Ascending aorta (tissue), 2 donors: Measurements from ENCODE around the gene ITSN1. TPM values are rescaled to one million over a fixed set of nuclear protein-coding genes. Genes with fewer than 3 reads are reported as not detected.
A peak's percentile ranks its signal among the peaks of the same experiment; 100 is the strongest.
"Not testable (repeated sequence)": the region's sequence is repeated elsewhere in the genome, so short reads cannot be mapped to it uniquely, and the experiment has no call there.

Source experiments
- DNase-seq, 2 donors: peaks; one replicate each; pipeline ENCODE4 v3.0.0-alpha.2; 2019; ENCODE audit warnings: low spot score in 2 of 2
- H3K27ac ChIP-seq, 2 donors: fragments of 200-600 bp; sonication (generic); one replicate each; pipeline ENCODE4 v1.5.1; 2016 to 2017; ENCODE audit warnings: mild to moderate bottlenecking in 1 of 2
- H3K27me3 ChIP-seq: fragments of 200-600 bp; sonication (generic); one replicate; pipeline ENCODE4 v1.5.1; 2017
- H3K36me3 ChIP-seq, 2 donors: fragments of 200-600 bp; sonication (generic); one replicate each; pipeline ENCODE4 v1.5.1; 2016
- H3K4me1 ChIP-seq, 2 donors: fragments of 200-600 bp; sonication (generic); one replicate each; pipeline ENCODE4 v1.5.1; 2016 to 2017; ENCODE audit warnings: mild to moderate bottlenecking in 1 of 2
- H3K4me3 ChIP-seq, 2 donors: fragments of 200-600 bp; sonication (generic); one replicate each; pipeline ENCODE4 v1.5.1; 2016 to 2017; ENCODE audit warnings: mild to moderate bottlenecking in 1 of 2
- H3K9me3 ChIP-seq, 2 donors: fragments of 200-600 bp; sonication (generic); one replicate each; pipeline ENCODE4 v1.5.1; 2016
- intact Hi-C: fragments of 100-400 bp; cut with DNase I; formaldehyde crosslinking; loops from one replicate; pipeline ENCODE4 v1.15.1; 2023
- total RNA-seq: library from RNA; depleted of rRNA; stranded (reverse); fragments of >200 nt; gene quantifications from one replicate; pipeline ENCODE4 v1.1.0, GENCODE V29; 2016
- TF ChIP-seq, protein P1 (sequence below), 3 experiments: fragments of 200-600 bp in 2 of 3; fragments of 450-650 bp in 1 of 3; sonication (generic) in 2 of 3; IDR thresholded peaks; one replicate each; pipeline ENCODE4 v1.5.1; 2016 to 2019; ENCODE audit warnings: antibody characterized with exemption in 3 of 3, mild to moderate bottlenecking in 1 of 3, moderate library complexity in 1 of 3

Gene ITSN1
- total RNA-seq, 1 donor from 2014 or later = 95.0 TPM

DNA sequence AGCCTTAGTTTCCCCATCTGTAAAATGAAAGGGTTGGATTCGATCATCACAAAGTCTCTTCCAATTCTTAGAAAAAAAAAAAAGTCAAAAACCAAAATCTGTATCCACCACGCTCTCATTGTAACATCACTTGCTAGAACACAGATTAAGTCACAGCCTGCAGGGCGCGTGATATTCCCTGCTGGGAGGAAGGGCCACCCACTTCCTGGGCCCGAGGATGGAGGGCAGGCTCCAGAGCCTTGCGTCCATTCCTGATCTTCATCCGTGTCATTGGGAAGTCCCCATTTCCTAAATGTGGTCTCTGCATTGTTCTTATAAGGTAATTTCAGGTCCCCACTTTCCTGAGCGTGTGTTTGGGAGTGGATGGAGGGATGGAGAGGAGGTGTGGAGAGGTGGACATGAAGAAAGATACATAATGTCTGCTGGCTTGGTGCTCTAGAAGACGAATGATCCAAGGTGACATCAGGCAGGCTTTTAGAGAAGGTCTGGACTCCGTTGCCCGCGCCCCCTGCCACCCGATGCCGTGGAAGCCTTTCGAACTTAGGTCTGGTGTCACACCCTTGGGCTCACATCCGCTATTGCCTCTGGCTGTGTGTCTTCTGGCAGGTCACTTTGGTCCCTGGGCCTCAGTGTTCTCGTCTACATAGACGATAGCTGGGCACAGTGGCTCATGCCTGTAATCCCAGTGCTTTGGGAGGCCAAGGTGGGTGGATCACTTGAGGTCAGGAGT is 217.2 kb downstream of the ITSN1 start:
- TF ChIP-seq, protein P1, sequence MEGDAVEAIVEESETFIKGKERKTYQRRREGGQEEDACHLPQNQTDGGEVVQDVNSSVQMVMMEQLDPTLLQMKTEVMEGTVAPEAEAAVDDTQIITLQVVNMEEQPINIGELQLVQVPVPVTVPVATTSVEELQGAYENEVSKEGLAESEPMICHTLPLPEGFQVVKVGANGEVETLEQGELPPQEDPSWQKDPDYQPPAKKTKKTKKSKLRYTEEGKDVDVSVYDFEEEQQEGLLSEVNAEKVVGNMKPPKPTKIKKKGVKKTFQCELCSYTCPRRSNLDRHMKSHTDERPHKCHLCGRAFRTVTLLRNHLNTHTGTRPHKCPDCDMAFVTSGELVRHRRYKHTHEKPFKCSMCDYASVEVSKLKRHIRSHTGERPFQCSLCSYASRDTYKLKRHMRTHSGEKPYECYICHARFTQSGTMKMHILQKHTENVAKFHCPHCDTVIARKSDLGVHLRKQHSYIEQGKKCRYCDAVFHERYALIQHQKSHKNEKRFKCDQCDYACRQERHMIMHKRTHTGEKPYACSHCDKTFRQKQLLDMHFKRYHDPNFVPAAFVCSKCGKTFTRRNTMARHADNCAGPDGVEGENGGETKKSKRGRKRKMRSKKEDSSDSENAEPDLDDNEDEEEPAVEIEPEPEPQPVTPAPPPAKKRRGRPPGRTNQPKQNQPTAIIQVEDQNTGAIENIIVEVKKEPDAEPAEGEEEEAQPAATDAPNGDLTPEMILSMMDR (IDR thresholded peaks at IDR 0.05) = no peak
- Histone ChIP-seq H3K4me1 (peaks cover 0 to 3% of the 10 kb centered on the region in 2 donors), H3K27me3 (no peaks in the 10 kb centered on the region), H3K36me3 (no peaks in the 10 kb centered on the region), H3K9me3 (no peaks in the 10 kb centered on the region), H3K27ac (peak overlapping the region; percentile 10 to 37), H3K4me3 (no peak overlapping the region)
- DNase-seq = no peak
- intact Hi-C loops = no loop called here

DNA sequence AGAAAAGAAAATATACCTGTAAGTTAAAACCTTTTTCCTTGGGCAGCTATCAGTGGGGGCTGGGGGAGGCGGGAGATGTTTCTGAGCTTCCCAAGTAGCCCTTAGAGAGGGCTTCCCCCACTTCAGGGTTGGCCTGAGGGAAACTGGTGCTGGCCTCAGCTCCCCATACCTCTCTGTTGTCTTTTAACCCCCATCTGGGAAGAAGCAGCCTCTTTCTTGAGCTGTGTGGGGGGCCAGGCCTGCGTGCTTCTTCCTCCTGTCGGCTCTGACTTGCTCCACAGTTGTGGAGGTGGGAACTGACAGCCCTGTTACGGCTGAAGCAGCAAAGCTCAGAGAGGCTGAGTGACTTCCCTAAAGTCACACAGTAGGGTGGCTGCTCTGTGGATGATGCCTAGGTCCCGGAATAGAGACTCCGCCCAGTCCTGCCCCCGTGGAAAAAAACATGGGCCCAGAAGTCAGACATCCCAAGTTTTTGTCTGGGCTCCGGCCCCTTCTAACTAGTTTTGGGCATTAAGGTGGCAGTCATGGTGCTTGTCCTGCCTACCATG is 218.1 kb downstream of the ITSN1 start:
- TF ChIP-seq, protein P1 (IDR thresholded peaks at IDR 0.05) = no peak
- intact Hi-C loops = no loop called here
- no peak for DNase-seq

DNA sequence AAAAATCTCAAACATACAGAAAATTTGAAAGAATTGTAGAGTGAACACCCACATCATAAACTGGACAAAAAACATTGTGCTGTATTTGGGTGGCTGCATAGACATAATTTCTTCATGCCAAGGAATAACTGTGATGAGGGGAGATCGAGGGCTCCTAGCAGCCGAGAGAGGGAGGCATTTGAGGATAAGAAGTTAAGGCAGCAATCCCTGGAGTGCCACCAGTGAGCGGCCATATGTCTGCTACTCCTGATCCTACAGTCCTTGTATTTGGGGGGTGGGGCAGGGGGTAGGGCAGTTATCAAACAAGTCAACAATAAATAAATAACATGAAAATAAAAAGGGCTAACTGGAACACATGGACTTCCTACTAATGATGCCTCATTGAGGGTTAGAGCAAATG is 218.8 kb downstream of the ITSN1 start:
- Histone ChIP-seq H3K4me3 (no peak overlapping the region), H3K36me3 (no peaks in the 10 kb centered on the region), H3K27ac (no peak overlapping the region), H3K4me1 (peaks cover 0 to 3% of the 10 kb centered on the region in 2 donors), H3K9me3 (no peaks in the 10 kb centered on the region), H3K27me3 (no peaks in the 10 kb centered on the region)
- no peak for DNase-seq
- intact Hi-C loops = no loop called here
- TF ChIP-seq, protein P1 (IDR thresholded peaks at IDR 0.05) = no peak

More for the DNA sequence above, 218.1 kb downstream of the ITSN1 start:
- Histone ChIP-seq H3K27me3 (no peaks in the 10 kb centered on the region), H3K27ac (no peak overlapping the region), H3K9me3 (no peaks in the 10 kb centered on the region), H3K4me3 (no peak overlapping the region), H3K36me3 (no peaks in the 10 kb centered on the region), H3K4me1 (peaks cover 0 to 3% of the 10 kb centered on the region in 2 donors)

DNA sequence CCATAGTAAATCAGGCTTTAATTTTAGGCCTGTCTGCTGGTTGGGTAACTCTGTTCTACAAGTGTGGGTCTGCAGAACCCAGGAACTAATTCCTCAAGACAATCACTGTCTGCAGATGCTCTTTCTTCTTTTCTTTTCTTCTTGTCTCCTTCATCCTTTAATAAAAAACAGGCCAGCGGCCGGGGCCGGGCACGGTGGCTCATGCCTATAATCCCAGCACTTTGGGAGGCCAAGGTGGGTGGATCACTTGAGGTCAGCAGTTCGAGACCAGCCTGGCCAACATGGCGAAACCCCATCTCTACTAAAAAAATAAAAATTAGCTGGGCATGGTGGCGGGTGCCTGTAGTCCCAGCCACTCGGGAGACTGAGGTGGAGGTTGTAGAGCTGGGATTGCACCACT is 220.9 kb downstream of the ITSN1 start:
- H3K9me3 ChIP-seq, H3K36me3 ChIP-seq, H3K27ac ChIP-seq, H3K27me3 ChIP-seq, DNase-seq, intact Hi-C loops, H3K4me3 ChIP-seq, H3K4me1 ChIP-seq: not testable (repeated sequence)

DNA sequence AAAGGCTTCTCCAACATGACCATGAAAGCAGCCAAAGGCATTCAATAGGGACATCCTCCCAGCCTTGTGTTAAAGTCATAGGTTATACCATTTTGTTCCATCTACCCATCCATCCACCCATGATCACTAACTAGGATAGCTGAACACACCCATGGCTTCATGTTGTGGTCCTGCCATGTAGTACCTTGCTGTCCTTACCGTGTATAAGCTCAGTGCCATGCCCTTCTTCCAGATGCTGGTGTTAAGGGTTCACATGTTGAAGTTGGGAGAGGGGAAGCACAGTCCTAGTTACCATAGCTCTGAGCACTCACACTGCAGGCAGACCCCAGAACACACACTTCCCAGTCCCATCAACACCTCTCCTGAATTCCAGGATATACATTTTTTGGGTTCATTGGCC is 221.8 kb downstream of the ITSN1 start:
- no peak overlapping the region for H3K27ac ChIP-seq
- no peaks in the 10 kb centered on the region for H3K27me3 ChIP-seq
- TF ChIP-seq, protein P1 (IDR thresholded peaks at IDR 0.05) = no peak
- no peaks in the 10 kb centered on the region for H3K36me3 ChIP-seq
- no peak for DNase-seq
- intact Hi-C loops = no loop called here
- H3K4me1 ChIP-seq = no peaks in the 10 kb centered on the region
- no peak overlapping the region for H3K4me3 ChIP-seq
- H3K9me3 ChIP-seq = no peaks in the 10 kb centered on the region

DNA sequence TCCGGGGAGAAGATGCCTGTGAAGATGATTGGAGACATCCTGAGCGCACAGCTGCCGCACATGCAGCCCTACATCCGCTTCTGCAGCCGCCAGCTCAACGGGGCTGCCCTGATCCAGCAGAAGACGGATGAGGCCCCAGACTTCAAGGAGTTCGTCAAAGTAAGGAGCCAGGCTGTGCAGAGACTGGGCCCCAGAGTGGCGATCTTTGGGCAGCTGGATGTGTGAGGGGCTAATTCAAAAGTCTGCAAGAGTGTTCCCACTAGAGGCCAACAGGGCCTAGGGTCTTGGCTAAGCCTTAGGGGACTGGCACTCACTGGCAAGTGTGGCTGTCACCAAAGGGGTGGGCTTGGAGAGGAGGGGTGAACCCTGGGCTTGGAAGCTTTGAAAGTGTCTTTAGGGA is 222.9 kb downstream of the ITSN1 start:
- no peaks in the 10 kb centered on the region for H3K36me3 ChIP-seq
- TF ChIP-seq, protein P1 (IDR thresholded peaks at IDR 0.05) = no peak
- intact Hi-C loops = no loop called here
- no peak overlapping the region for H3K4me3 ChIP-seq
- H3K4me1 ChIP-seq = no peaks in the 10 kb centered on the region
- no peak for DNase-seq
- no peaks in the 10 kb centered on the region for H3K27me3 ChIP-seq
- H3K27ac ChIP-seq = no peak overlapping the region
- no peaks in the 10 kb centered on the region for H3K9me3 ChIP-seq
